LNCAP (cell line): Measurements from ENCODE around the gene METRNL.

ENCODE experiments used
- TF ChIP-seq, protein P1 (sequence below): fragments of 450-650 bp; IDR thresholded peaks from 2 replicates; pipeline ENCODE4 v1.5.1; 2017; ENCODE audit warnings: mild to moderate bottlenecking

The METRNL gene

GRCh38 chr17:83068641-83069570, 10.5 kb upstream of the METRNL start:
- TF ChIP-seq, protein P1, sequence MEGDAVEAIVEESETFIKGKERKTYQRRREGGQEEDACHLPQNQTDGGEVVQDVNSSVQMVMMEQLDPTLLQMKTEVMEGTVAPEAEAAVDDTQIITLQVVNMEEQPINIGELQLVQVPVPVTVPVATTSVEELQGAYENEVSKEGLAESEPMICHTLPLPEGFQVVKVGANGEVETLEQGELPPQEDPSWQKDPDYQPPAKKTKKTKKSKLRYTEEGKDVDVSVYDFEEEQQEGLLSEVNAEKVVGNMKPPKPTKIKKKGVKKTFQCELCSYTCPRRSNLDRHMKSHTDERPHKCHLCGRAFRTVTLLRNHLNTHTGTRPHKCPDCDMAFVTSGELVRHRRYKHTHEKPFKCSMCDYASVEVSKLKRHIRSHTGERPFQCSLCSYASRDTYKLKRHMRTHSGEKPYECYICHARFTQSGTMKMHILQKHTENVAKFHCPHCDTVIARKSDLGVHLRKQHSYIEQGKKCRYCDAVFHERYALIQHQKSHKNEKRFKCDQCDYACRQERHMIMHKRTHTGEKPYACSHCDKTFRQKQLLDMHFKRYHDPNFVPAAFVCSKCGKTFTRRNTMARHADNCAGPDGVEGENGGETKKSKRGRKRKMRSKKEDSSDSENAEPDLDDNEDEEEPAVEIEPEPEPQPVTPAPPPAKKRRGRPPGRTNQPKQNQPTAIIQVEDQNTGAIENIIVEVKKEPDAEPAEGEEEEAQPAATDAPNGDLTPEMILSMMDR = no peak

DNA sequence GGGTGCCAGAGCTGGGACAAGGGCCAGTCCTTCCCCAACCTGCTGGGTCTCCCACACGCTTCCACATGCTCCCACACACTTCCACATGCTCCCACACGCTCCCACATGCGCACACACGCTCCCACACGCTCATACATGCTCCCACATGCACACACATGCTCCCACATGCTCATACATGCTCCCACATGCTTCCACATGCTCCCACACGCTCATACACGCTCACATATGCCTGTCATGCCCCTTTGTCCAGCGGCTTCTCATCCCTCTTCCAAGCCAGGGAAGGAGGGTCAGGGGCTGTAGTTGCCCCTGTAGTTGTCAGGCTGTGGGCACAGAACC, 9.9 kb upstream of the METRNL start:
- TF ChIP-seq, protein P1 = no peak

DNA sequence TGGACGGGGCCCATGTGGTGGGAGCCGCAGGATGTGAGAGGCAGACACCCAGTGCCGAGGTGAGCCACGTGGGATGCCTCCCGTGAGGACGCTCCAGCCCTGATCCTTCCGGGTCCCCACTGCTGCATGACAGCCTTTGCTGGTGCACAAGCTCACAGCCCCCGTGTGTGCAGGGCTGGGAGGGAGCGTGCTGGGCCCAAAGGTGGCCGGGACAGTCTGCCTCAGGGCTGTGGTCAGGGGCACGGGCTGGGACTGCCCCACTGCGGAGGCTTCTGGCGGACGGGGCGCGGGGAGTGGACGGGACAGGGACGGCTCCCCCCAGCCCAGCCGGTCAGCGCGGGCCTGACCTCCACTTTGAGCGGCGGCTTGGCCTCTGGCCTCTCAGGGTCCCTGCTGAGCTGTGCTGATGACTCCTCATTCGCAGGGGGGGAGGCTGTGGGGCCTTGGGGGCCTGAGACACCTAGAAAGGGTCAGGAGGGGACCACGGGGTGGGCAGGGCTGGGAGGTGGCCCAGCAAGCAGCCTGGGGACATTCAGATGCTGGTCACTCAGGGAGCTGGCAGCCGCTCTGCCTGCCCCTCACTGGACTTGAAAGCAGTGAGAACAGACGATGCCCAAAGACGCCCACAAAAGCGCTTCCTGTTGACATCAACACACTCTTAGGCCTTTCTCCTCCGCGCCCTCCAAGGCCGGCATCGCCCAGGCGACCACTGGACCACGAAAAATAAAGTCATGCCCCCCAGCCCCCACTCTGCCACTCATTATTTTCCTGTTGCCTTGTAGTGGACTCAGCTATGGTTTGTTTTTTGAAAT, 9.3 kb upstream of the METRNL start:
- TF ChIP-seq, protein P1 = no peak

DNA sequence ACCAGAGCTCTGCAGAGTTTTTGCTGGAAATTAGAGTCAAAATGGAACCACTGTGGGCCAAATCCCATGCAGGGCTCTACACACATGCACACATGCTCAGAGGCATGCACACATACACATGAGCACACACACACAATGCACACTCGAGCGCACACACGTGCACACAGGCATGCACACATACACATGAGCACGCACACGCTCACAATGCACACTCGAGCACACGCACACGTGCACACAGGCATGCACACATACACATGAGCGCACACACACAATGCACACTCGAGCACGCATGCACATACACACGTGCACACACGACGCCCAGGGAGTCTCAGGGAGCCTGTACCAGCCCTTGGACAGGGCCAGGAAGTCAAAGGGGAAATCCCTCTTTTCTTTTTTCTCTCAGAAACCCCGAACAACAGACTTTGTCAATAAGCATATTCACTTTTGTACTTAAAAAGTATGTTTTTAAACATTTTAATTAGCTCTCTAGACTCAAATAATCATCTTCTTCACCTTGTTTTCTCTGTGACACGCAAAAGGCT, 8.5 kb upstream of the METRNL start:
- TF ChIP-seq, protein P1 = no peak

DNA sequence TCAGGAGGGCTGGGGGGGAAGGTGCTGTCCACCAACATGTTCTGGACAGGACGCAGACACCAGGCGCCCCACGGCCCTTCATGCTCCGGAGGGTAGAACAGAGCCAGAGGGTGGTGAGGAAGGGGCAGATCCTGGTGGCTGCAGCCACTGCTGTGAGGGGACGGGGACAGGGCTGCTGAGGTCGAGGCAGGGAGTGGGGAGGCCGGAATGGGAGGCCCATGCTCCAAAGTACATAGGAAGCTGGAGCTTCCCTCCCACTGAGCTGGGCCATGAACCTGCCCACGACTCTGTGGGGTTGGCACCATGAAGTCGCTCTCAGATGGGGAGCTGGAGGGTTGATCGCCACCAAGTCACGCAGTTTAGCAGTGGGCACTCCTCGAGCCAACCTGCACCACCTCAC, 8.0 kb upstream of the METRNL start:
- TF ChIP-seq, protein P1 = no peak

GRCh38 chr17:83071966-83072562, 7.3 kb upstream of the METRNL start:
- TF ChIP-seq, protein P1 = no peak

DNA sequence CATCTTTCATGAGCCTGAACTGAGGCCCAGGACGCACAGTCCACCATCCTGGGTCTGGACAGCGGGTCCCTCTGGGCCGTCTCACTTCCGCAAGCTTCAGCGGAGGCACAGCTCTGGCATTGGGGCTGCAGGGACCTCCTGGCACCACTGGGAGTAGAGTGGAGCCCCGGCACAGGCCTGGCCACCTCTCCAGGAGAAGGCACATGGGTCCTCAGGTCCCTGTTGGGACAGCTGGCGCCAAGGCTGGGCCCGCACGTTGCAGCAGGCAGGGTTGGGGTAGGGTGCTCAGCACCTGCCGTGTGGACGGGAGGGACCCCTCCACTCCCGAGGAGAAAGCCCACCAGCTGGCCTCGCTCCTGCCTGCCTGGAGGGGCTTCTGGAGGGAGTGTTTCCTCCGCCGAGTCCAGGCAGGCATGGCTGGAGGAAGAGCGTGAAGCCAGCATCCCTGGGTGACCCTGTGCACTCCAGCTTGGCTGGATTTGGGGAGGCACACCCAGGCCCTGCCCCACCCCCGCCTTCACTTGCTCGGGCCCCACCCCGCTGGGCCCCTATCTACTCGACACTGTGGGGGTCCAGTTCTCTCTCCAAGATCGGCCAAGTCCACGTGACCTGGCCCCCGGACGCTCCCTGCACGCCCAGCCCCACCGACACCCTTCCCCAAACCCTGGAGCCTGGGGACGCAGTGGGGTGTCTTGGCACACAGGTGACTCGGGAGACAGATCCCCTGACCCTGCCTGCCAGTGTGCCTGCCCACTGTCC, 6.6 kb upstream of the METRNL start:
- TF ChIP-seq, protein P1 = no peak
